NCI-H82 treated with DMSO at 0.1 percent for 48 hours (cell line): ENCODE measurements around the gene CHMP2B.
"Not testable (repeated sequence)": the region's sequence is repeated elsewhere in the genome, so short reads cannot be mapped to it uniquely, and the experiment has no call there.

Experiments
- DNase-seq: peaks from one replicate; lab custom pipeline; 2025; ENCODE audit not compliant: unreplicated experiment; lab: John Stamatoyannopoulos, UW

The CHMP2B gene

DNA sequence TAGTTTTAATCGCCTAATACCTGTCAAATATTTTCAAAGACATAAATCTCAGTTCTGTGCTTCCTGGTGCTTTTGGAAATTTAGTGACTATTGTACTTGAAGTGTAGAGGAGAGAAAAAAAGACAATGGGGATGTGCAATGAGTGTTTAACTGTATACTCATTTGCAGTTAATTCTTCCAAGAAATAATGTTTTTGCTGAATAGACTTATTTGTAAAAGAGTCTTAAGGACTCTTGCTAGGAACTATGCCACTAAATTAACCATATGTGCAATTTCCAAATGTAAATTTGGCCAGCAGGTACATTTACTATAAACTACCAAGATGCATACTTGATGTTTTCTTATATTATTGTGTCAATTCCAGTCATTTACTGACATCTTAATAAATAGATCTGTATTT, 2.0 kb downstream of the CHMP2B start:
- no peak for DNase-seq

DNA sequence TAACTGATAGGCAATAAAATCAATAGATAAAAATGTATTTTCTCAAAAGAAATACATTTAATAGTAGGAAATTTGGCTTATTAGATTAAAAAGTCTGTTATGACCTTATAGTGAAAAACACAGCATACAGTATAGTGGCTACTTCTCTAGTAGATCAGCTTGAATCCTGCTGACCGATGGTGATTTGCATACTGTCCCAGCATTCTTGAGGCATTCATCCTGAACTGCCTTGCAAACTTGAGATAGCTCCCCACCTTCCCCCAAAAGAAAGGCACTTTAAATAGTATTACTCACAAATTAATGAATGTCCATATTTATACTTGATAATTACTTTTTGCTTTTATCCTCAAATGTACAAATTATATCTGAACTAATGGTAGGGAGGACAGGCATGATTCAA, 6.7 kb downstream of the CHMP2B start:
- DNase-seq: no peak

DNA sequence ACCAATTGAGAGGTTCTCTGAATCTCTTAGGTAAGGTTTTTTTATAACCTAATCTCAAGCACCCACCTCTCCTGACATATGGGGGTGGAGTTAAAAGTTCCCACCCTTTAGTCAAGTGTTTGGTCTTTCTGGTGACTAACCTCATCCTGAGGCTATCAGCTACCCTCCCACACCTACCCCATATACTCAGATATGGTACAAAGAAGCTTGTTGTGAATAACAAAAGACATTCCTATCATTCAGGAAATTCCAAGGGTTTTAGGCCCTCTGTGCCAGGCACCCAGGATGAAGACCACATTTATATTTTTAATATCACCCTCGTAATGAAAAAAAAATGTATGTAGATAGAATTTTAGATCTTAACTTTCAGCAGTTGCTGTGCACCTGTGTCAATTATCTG, 9.0 kb downstream of the CHMP2B start:
- DNase-seq: no peak

DNA sequence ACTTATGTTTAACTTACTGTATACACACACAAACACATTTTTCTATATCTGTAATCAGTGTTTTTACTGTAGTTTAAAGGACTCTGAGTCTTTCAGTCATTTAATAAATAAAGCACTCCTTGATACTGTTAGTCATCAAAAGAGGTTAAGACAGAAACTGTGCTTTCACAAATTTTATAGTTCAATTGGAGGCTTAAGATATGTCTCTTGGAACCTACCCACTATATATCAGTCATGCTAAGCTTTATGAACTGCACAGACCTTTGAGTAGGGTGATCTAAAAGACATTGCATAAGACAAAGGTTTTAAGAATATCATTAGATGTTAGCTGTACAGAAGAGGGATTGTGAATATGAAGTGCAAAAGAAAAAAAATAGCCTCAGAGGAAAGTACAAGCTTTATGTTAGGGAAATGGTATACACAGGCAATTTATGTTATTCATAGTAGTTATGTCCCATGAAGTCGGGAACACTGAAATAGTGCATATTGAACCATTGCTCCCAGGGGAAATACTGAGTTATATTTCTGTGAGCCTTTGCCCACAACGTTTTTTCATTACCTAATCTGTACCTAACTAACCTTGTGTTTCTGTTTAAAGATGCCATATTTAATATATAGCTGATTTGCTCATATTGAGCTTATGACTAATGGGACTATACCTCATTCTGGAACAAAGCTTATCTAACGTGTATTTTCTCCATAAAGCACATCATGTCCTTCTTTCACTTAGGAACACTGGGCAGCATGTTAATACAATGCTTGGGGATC, 19.7 kb downstream of the CHMP2B start:
- DNase-seq: no peak

DNA sequence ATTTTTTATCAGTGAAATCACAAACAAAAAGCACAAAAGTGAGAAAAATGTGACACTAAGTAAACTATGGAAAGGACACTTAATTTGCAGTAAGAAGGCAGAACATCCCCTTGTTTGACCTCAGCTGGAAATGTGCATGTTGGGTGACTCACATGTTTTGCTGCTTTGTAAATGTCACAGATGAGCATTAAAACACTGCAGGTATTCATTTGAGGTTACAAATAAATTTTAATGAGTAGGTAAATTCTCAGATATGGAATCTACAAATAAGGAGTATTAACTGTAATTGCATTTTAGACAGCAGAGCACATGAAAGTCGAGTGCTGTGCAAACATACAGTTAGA, 20.3 kb downstream of the CHMP2B start:
- DNase-seq: no peak

DNA sequence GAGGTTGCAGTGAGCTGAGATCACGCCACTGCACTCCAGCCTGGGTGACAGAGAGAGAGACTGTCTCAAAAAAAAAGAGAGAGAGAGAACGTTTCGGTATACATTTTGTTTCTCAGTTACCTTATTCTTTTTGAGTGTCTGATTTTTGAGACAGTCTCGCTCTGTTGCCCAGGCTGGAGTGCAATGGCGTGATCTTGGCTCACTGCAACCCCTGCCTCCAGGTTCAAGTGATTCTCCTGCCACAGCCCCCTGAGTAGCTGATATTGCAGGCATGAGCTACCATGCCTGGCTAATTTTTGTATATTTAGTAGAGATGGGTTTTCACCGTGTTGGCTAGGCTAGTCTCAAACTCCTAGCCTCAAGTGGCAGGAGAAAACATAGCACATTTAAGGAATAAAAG, 21.1 kb downstream of the CHMP2B start:
- not testable (repeated sequence) for DNase-seq

DNA sequence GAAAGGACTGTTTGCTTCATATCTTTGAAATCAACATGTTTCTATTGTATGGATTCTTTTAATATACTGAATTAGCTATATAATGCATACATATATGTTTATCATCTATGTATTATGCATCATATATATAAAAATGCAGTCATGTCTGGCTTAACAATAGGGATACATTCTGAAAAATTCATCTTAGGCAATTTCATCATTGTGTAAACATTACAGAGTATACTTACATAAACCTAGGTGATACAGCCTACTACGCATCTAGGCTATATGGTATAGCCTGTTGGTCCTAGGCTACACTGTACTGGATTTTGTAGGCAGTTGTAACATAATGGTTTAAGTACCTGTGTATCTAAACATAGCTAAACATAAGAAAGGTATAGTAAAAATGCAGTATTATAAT, 21.7 kb downstream of the CHMP2B start:
- no peak for DNase-seq

DNA sequence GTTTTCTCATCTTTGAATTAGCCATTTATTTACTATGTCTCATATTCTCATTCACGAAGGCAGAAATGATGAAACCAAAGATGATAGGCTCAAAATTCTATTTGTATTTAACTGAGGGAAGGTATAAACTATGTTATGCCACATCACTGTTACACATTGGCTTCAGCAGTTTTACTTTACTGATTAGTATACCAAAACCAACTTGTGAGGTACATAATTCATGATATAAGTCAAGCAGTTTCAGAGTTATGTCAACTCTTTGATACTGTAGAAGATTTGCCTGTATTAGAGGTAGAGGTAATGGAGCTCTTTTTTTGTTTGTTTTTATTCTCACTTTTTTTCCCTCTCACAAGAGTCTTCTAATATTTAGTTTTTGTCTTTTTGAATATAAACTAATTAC, 22.9 kb downstream of the CHMP2B start:
- DNase-seq: no peak

DNA sequence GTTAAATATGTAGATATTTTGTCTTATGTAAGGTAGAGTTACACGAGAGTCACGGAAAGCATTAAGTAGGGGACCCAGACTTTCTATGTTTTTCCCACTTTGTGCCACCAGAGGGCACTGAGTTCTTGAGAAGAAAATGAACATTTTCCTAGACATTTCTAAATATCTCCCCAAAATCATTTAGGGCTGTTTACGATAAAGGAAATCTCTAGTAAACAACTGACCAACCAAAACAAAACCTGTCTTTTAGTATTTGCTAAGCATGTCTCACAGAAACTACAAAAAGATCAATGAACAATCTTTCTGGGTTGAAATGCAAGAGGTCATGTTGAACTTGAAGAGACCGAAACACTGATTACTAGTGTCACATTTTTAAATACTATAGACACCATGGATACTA, 33.2 kb downstream of the CHMP2B start:
- no peak for DNase-seq

DNA sequence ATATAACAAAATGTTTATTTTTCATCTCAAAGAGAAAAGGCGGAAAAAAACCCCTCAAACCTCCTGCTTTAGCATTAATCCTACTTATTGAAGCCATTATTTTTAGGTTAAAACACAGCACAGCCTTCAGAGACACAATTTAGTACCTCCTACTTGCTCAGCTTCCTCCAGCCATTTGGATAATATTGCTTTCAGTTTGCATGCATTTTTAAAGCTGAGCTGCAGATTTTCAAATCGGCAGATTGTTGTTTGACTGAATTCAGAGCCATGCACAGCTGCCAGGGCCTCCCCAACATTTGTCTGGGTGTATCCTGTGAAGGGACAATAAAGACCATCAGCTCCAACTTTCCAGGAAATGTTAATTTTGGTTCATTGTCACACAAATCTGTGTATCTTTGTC, 34.8 kb downstream of the CHMP2B start:
- DNase-seq: no peak

DNA sequence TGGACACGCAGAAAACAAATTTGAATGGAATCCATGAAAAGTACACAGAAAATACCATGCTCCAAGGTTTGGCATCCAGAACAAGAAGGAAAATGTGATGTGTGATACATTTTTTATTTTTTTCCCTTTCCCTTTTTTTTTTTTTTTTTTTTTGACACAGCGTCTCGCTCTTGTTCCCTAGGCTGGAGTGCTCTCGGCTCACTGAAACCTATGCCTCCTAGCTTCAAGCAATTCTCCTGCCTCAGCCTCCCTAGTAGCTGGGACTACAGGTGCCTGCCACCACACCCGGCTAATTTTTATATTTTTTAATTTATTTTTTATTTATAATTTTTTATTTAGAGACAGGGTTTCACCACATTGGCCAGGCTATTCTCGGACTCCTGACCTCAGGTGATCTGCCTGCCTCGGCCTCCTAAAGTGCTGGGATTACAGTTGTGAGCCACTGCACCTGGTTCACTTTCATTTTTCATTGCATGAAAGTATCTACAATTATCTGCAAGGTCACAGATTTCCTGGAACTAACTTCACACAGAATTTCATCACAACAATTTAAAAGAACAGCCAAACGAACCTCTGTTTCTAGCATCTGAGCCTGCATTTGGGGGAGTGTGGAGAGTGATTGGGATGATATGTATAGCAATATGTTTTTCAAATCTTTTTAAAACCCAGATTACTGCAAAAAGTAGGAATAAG, 41.0 kb downstream of the CHMP2B start:
- DNase-seq: no peak

DNA sequence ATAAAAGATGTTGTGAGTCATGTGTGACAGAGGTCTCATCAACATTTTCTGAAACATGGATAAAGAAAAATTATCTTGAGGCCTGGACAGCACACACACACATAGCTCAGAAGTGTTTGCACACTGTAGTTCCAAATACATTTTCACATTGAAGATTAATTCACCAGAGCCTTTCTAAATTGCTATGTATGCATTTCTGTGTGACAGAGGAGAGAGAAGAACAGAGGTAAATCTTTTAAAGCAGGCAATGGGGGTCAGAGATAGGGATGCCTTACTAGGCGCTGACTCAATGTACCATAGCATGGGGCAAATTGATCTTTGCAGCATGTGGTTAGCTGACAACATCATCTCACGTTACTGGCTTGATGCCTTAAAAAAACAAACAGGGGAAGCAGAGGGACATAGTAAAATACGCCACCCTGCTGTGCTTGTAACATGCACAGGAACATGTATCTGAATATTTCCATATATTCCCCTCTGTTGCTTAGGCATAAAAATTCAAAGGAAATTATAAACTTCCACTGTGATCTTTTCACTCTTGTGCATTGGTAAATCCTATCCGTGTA, 41.6 kb downstream of the CHMP2B start:
- no peak for DNase-seq

DNA sequence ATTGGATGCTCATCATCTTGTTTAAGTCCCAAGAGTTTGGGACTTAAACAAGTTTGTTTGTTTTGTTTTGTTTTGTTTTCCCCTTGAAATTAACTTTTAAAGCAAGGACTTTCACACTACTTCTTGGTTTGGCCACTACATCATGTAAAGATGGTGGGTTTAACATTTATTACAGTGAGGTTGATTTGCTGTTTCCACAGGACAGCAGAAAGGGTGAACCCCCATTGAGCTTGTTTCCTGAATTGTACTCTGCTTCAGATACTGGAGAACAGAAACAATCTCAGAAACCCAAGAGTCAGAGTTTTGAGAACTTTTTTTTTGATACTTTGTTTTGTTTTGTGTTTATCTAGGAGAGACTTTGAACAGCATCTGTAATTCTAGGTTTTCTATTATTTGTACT, 42.6 kb downstream of the CHMP2B start:
- no peak for DNase-seq

DNA sequence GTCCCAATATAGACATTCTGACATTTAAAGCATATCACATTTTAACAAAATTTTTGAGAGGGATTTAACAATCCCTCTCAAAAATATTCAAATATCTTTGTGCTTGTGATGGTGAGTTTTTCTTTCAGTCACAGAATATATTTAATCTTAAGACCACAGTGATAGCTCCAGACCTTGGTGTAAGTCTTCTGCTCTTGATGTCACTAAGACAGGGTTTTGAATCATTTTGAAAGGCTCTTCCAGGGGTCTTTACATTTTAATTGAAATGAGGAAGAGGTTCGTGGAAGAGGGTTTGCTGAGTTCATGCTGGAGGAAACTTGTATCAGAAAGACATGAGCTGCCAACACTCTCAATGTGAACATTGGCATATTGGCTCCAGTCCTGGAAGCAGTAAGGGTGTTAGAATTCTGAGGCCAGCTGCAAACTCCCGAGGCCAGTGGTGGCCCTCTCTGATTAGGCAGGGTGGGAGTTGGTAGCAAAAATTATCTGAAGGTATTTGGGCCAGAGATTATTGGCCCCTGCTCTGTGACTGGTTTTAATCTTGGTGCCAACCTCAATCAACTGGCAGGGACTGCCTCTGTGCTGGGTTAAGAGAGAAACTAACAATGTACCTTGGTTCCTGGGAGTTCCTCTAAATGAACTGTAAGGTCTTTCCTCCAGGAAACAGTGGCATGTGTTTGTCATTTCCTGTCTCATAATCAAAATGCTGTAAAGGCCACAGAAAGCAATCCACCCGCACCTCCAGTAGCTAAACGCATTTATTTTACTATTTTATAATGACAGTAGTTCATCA, 44.0 kb downstream of the CHMP2B start:
- DNase-seq: no peak

DNA sequence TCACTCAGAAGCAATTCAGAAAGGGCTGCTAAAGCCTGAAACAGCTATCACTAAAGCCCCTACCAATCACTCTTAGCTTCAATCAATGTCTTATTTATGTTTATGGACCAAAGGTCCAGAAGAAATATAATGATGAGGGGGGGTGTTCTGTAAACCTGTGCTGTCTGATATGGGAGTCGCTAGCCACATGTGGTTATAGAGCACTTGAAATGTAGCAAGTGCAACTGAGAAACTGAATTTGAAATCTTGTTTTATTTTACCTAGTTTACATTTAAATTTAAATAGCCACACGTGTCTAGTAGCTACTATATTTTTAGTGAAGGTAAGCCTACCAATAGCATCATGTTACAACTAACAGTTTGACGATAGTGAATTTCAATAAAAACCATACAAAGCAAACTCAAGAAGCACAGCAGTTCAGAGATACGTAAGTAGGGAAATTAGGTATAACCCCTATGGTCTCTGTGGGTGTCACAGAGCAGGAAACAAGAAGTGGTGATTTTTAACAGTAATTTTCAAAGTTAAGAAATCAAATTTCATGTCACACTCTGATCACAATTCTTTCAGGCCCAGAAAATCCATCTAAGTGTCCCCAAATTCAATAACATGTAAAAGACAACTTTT, 45.7 kb downstream of the CHMP2B start:
- DNase-seq: no peak

DNA sequence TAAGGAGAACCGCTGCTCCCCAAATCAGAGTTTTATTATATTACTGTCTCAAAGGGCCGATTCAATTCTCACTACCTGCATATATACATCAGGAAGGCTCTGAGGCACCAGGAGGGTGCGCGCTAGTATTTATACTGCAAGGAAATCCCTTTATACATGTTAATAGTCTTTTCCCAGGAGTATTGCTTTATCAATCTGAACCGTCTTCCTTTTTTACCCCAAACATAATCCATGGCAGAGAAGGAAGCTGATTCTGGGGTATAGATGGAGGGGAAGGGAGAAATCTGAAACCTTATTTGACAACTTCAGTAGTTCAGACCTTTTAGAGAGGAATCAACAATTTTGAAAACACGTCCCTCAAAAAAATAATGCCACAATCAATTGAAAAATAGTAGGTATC, 49.4 kb downstream of the CHMP2B start, which contains the start of gene POU1F1:
Gene POU1F1 (minus strand): TSS at position 101 of the 400 bp plus-strand sequence. CDS start 122 bp downstream, outside the sequence.
- DNase-seq: no peak

DNA sequence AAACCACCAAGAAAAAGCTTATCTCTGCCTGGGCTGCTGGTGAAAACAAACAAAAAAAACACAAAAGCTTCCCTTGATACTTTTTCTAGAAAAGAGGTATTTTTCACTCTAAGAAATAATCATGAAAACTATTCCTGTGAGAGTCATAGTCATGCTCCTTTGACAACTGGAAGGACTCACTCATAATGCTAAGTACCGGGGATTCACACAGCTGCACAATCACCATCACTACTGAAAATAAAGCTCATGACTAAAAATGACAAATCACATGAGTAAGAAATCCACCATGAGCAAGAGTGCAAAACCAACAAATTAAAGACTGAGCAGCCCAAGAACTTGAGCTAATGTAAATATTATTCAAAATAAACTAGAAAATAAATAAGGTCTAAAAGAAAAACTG, 59.9 kb downstream of the CHMP2B start:
- DNase-seq: no peak

DNA sequence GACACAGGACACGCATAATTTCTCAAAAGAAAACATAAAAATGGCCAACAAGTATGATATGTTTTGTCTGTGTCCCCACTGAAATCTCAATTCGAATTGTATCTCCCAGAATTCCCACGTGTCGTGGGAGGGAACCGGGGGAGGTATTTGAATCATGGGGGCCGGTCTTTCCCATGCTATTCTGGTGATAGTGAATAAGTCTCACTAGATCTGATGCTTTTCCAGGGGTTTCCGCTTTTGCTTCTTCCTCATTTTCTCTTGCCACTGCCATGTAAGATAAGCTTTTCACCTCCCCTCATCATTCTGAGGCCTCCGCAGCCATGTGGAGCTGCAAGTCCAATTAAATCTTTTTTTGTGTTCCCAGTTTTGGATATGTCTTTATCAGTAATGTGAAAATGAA, 61.3 kb downstream of the CHMP2B start:
- no peak for DNase-seq

DNA sequence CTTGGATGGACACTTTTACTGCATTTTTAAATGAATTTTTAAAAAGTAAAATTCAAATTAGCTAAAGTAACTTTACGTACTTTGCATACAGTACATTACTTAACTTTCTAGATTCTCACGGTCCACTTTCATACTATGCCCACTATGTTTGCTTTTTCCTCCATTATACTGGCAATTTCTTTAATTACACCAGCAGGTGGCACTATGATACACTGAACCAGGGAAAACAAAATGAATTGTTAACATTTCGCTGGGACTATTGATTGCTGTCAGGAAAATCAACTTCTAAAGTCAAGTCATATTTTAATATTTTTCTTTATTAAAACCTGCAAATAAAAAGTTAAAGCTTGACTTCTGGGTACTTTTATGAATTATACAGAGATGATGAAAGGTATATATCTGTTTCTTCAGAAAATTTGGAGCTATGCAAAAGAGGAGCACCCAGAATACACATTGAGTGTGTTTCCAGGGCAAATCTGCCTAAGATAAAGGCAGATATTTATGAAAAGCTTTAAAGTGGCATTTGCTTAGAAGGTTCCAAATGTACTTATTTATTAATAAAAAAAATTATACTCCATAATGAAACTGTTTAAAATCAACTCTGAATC, 71.1 kb downstream of the CHMP2B start:
- DNase-seq: no peak

DNA sequence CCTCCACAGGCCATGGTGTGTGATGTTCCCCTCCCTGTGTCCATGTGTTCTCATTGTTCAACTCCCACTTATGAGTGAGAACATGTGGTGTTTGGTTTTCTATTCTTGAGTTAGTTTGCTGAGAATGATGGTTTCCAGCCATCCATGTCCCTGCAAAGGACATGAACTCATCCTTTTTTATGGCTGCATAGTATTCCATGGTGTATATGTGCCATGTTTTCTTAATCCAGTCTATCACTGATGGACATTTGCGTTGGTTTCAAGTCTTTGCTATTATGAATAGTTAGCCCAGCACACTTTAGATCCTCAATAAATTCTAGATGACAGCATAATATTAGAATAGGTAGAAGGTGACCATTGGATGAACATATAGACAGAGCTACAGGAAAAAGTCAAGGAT, 77.9 kb downstream of the CHMP2B start:
- not testable (repeated sequence) for DNase-seq
